MM.1S (cell line): ENCODE results near the gene EFNA5.

ENCODE experiments used
- DNase-seq: peaks from one replicate; pipeline ENCODE4 v3.0.0-alpha.2; 2015
- H2AFZ ChIP-seq: fragments of 300-600 bp; sonication (generic); 2 replicates; pipeline ENCODE4 v1.6.0; 2016; ENCODE audit warnings: antibody characterized with exemption, low read length
- H3F3A ChIP-seq: fragments of 300-600 bp; sonication (generic); 2 replicates; pipeline ENCODE4 v1.6.1; 2016; ENCODE audit warnings: mild to moderate bottlenecking, antibody characterized with exemption, low read length, moderate library complexity, mixed read lengths; ENCODE audit not compliant: insufficient read depth
- H3K27ac ChIP-seq: fragments of 300-600 bp; sonication (generic); 2 replicates; pipeline ENCODE4 v1.5.1; 2016; ENCODE audit warnings: mild to moderate bottlenecking, low read length
- H3K27me3 ChIP-seq: fragments of 300-600 bp; sonication (generic); replicated peaks from 2 replicates; pipeline ENCODE4 v1.6.0; 2016; ENCODE audit warnings: low read length; ENCODE audit not compliant: insufficient read depth
- H3K36me3 ChIP-seq: fragments of 300-600 bp; sonication (generic); replicated peaks from 2 replicates; pipeline ENCODE4 v1.6.1; 2016; ENCODE audit warnings: mild to moderate bottlenecking, low read length, mixed read lengths; ENCODE audit not compliant: insufficient read depth
- H3K4me1 ChIP-seq: fragments of 300-600 bp; sonication (generic); 2 replicates; pipeline ENCODE4 v1.6.1; 2016; ENCODE audit warnings: low read length, mixed read lengths
- H3K4me2 ChIP-seq: fragments of 300-600 bp; sonication (generic); 2 replicates; pipeline ENCODE4 v1.6.0; 2016; ENCODE audit warnings: low read depth, low read length
- H3K4me3 ChIP-seq: fragments of 300-600 bp; sonication (generic); 2 replicates; pipeline ENCODE4 v1.5.1; 2016; ENCODE audit warnings: low read length, mixed read lengths
- H3K79me2 ChIP-seq: fragments of 300-600 bp; sonication (generic); 2 replicates; pipeline ENCODE4 v1.6.1; 2016; ENCODE audit warnings: mixed run types, low read length, mixed read lengths
- H3K9ac ChIP-seq: fragments of 300-600 bp; sonication (generic); 2 replicates; pipeline ENCODE4 v1.6.1; 2016; ENCODE audit warnings: low read length, mixed read lengths
- H3K9me2 ChIP-seq: fragments of 300-600 bp; sonication (generic); replicated peaks from 2 replicates; pipeline ENCODE4 v1.6.1; 2016; ENCODE audit warnings: mild to moderate bottlenecking, low read length, mixed read lengths; ENCODE audit not compliant: insufficient read depth
- H3K9me3 ChIP-seq: fragments of 300-600 bp; sonication (generic); replicated peaks from 2 replicates; pipeline ENCODE4 v1.6.1; 2016; ENCODE audit warnings: mild to moderate bottlenecking, low read length, mixed read lengths; ENCODE audit not compliant: insufficient read depth
- H4K20me1 ChIP-seq: fragments of 300-600 bp; sonication (generic); 2 replicates; pipeline ENCODE4 v1.6.1; 2016; ENCODE audit warnings: mild to moderate bottlenecking, low read length, moderate library complexity, mixed read lengths; ENCODE audit not compliant: insufficient read depth
- CTCF ChIP-seq: fragments of 300-600 bp; sonication (generic); IDR thresholded peaks from 2 replicates; pipeline ENCODE4 v1.5.1; 2016; ENCODE audit warnings: antibody characterized with exemption, low read length, mixed read lengths
- EZH2 ChIP-seq: fragments of 300-600 bp; sonication (generic); optimal IDR thresholded peaks from 2 replicates; pipeline ENCODE3; 2017; ENCODE audit warnings: low read depth, mild to moderate bottlenecking, antibody characterized with exemption, low read length, mixed read lengths
- EZH2phosphoT487 ChIP-seq: fragments of 300-600 bp; sonication (generic); IDR thresholded peaks from 2 replicates; pipeline ENCODE4 v1.6.1; 2018; ENCODE audit warnings: antibody characterized with exemption, low read length

Gene EFNA5

DNA sequence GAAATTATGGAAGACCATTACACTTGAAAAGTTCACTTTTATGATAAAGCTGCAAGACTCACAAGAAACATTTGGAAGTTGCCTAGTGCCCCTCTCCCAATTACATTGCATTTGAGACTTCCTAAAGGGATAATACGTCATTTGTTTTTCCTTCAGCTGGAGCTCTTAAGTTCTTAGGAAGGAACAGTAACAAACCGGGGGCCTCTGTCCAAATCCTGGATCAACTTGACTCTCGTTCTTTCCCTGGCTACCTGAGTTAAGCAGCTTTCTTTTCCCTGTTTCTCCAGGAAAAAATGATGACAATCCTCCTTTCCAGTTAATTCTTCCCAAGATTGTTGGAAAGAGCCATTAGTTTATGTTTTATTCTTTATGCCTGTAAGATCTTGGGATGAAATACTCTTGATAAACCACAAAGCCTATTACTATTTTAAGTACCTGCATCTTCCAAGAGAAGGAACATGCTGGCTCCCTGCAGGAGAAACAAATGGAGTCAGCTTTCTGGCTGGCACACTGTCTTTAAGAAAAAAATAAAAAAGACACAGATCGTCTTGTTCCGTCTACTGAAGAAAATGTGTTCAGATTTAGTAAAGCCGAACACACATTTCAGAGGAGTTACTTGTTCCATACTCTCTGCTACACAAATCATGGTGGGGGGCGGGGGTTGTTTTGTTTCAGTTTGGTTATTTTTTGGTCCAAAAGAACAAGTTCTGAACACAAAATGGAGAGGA is 297.9 kb downstream of the EFNA5 start:
- no peaks in the 10 kb centered on the region for H3F3A ChIP-seq
- no peak overlapping the region for H2AFZ ChIP-seq
- H3K9me2 ChIP-seq, result no peaks in the 10 kb centered on the region
- DNase-seq, result no peak
- H3K27me3 ChIP-seq, result no peaks in the 10 kb centered on the region
- no peak overlapping the region for H3K4me2 ChIP-seq
- H3K79me2 ChIP-seq, result no peaks in the 10 kb centered on the region
- no peaks in the 10 kb centered on the region for H3K9me3 ChIP-seq
- H3K36me3 ChIP-seq, result no peaks in the 10 kb centered on the region
- H4K20me1 ChIP-seq, result no peaks in the 10 kb centered on the region
- H3K9ac ChIP-seq, result no peak overlapping the region
- TF ChIP-seq EZH2phosphoT487 (no peak), EZH2 (no peak), CTCF (no peak)
- no peak overlapping the region for H3K27ac ChIP-seq
- H3K4me1 ChIP-seq, result peaks cover 5% of the 10 kb centered on the region
- no peak overlapping the region for H3K4me3 ChIP-seq

DNA sequence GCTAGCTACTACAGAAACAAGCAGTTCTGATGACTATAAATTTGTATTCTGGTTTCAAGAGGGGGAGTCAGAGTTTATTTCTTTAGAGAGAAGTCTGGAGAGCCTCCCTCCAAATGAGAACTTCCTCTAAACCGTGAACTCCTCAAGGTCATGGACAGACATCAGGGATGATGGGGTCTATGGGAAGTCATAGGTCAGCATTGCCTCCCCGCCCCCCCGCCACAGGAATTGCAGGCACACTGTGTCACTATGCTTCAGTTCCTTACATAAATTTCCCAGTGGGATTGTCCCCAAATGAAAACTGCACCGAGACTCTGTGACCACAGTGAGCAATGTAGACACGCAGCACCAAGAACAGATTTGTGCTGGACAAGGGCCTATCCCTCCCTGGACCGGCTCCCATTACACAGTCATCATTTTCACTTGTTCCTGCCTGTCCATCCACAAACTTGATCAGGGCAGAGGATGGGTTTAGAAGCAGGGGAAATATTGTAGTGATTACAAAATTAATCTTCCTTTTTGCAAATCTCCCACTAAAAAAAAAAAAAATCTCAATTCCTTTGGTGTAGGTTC is 300.3 kb downstream of the EFNA5 start:
- no peak overlapping the region for H3K4me3 ChIP-seq
- H3K9me3 ChIP-seq, result no peaks in the 10 kb centered on the region
- no peaks in the 10 kb centered on the region for H3K27me3 ChIP-seq
- H3K9me2 ChIP-seq, result no peaks in the 10 kb centered on the region
- H3K79me2 ChIP-seq, result no peaks in the 10 kb centered on the region
- TF ChIP-seq EZH2phosphoT487 (no peak), CTCF (no peak), EZH2 (no peak)
- H3K36me3 ChIP-seq, result no peaks in the 10 kb centered on the region
- no peak overlapping the region for H2AFZ ChIP-seq
- no peak overlapping the region for H3K4me2 ChIP-seq
- no peak overlapping the region for H3K27ac ChIP-seq
- H3F3A ChIP-seq, result no peaks in the 10 kb centered on the region
- H4K20me1 ChIP-seq, result no peaks in the 10 kb centered on the region
- H3K4me1 ChIP-seq, result peaks cover 5% of the 10 kb centered on the region
- no peak for DNase-seq
- H3K9ac ChIP-seq, result no peak overlapping the region

- H3F3A ChIP-seq, result no peaks in the 10 kb centered on the region
- H2AFZ ChIP-seq, result no peak overlapping the region
- no peaks in the 10 kb centered on the region for H3K27me3 ChIP-seq
- no peak overlapping the region for H3K27ac ChIP-seq
- H3K9me2 ChIP-seq, result no peaks in the 10 kb centered on the region
- no peaks in the 10 kb centered on the region for H3K36me3 ChIP-seq
- DNase-seq, result no peak
- no peak for TF ChIP-seq CTCF
- no peak for TF ChIP-seq EZH2
- no peak for TF ChIP-seq EZH2phosphoT487
- no peak overlapping the region for H3K4me2 ChIP-seq
- peaks cover 5% of the 10 kb centered on the region for H3K4me1 ChIP-seq
- no peak overlapping the region for H3K4me3 ChIP-seq
- no peaks in the 10 kb centered on the region for H4K20me1 ChIP-seq
- no peak overlapping the region for H3K9ac ChIP-seq
- H3K79me2 ChIP-seq, result no peaks in the 10 kb centered on the region
- no peaks in the 10 kb centered on the region for H3K9me3 ChIP-seq
Measured at GRCh38 chr5:107369622-107370021, 301.1 kb downstream of the EFNA5 start.
